ENCODE measurements around the gene KDF1. TPM values are rescaled to one million over a fixed set of nuclear protein-coding genes. Genes with fewer than 3 reads are reported as not detected.
A peak's percentile ranks its signal among the peaks of the same experiment; 100 is the strongest.

KDF1 gene
- total and polyA plus RNA-seq, 2 donors (not counting 3 experiments of a cell fraction or from before 2014, with no cell fraction given): not detected

- dilution Hi-C loops (cut with MboI; ENCODE audit: extremely low pct_ligation_motif_present, low sequenced_read_pairs): no loop called here
- Histone ChIP-seq H3K27me3 (ENCODE audit: control insufficient read depth in 2 of 2, insufficient read depth in 2 of 2, low read length in 2 of 2) (no peaks in the 10 kb centered on the region), H3K4me1 (ENCODE audit: control insufficient read depth, extremely low read depth, insufficient read depth, low read length) (peaks cover 12% of the 10 kb centered on the region), H3K4me3 (replicated peaks in 1 of 3; ENCODE audit: insufficient read depth in 1 of 3, low read depth in 1 of 3, low read length in 3 of 3) (peak overlapping the region; percentile 54 to 89 (median 71)), H3K9me1 (replicated peaks; ENCODE audit: control insufficient read depth, extremely low read depth, insufficient read depth, low read length) (no peaks in the 10 kb centered on the region), H2AFZ (ENCODE audit: low read depth, low read length) (peak overlapping the region; percentile 65), H3K79me2 (ENCODE audit: control insufficient read depth, insufficient read depth, low read length) (peaks cover 19% of the 10 kb centered on the region), H3K36me3 (ENCODE audit: control insufficient read depth in 2 of 2, extremely low read depth in 1 of 2, insufficient read depth in 2 of 2, low read length in 2 of 2) (peaks cover 0 to 6% of the 10 kb centered on the region in 2 experiments), H4K20me1 (replicated peaks; ENCODE audit: control insufficient read depth, extremely low read depth, insufficient read depth, low read length) (no peaks in the 10 kb centered on the region), H3K4me2 (ENCODE audit: insufficient read depth, low read length) (peak overlapping the region; percentile 93), H3K9ac (replicated peaks; ENCODE audit: extremely low read depth, insufficient read depth, low read length) (peak overlapping the region; percentile 99), H3K9me3 (replicated peaks; ENCODE audit: control insufficient read depth, insufficient read depth, low read length) (no peaks in the 10 kb centered on the region), H3K27ac (ENCODE audit: insufficient read depth, low read depth, low read length) (peak overlapping the region; percentile 60)
- BruUV-seq (replicated peaks): no TSS peak
- ChIA-PET CTCF (interaction anchor here (1.1 to 1.7 kb wide), 6 partner anchors 11 to 36 kb away, joined by 3 to 9 read pairs (median 4); partner anchors contain the start of genes GPN2 and NUDC), POLR2A (interaction anchor here (1.1 to 2.9 kb wide), 3 partner anchors 10 to 61 kb away, joined by 3 to 17 read pairs (median 4); partner anchors contain the start of gene GPN2)
- no peak for FAIRE-seq
- intact Hi-C loops (cut with micrococcal nuclease): loop anchor here (1.0 kb wide), 1 partner anchor 20 kb away; the partner anchor contains the start of gene NUDC
- TF ChIP-seq POLR2AphosphoS5 (IDR thresholded peaks at IDR 0.05; ENCODE audit: insufficient read depth, low read depth, low read length) (no peak), EZH2 (IDR thresholded peaks at IDR 0.05; ENCODE audit: borderline replicate concordance, low read depth, low read length, severe bottlenecking) (no peak), CTCF (IDR thresholded peaks at IDR 0.05; ENCODE audit: extremely low read depth in 1 of 2, insufficient read depth in 1 of 2, low read depth in 1 of 2, low read length in 2 of 2) (no peak), MYC (IDR thresholded peaks at IDR 0.05; ENCODE audit: low read depth, low read length) (no peak), GATA2 (IDR thresholded peaks at IDR 0.05; ENCODE audit: insufficient read depth, insufficient read length, low read depth, low read length) (no peak), JUN (IDR thresholded peaks at IDR 0.05; ENCODE audit: borderline replicate concordance, insufficient read depth, insufficient read length, low read depth) (no peak), MAX (IDR thresholded peaks at IDR 0.05; ENCODE audit: insufficient read depth, insufficient read length) (no peak), FOS (IDR thresholded peaks at IDR 0.05; ENCODE audit: borderline replicate concordance, insufficient read depth, low read length) (no peak), POLR2A (IDR thresholded peaks at IDR 0.05; ENCODE audit: low read depth, low read length) (no peak)
- no peak for DNase-seq (ENCODE audit: low read depth, low spot score)
Measured at GRCh38 chr1:26900815-26901511, 59.3 kb downstream of the KDF1 start.

Measured in endothelial cell of umbilical vein (primary cell).